ENCODE data around the gene METAP1D. TPM values are rescaled to one million over a fixed set of nuclear protein-coding genes. Genes with fewer than 3 reads are reported as not detected.

METAP1D gene
- total and polyA plus RNA-seq, 2 donors (not counting 3 experiments of a cell fraction or from before 2014, with no cell fraction given) = 4.2 to 8.1 TPM

DNA sequence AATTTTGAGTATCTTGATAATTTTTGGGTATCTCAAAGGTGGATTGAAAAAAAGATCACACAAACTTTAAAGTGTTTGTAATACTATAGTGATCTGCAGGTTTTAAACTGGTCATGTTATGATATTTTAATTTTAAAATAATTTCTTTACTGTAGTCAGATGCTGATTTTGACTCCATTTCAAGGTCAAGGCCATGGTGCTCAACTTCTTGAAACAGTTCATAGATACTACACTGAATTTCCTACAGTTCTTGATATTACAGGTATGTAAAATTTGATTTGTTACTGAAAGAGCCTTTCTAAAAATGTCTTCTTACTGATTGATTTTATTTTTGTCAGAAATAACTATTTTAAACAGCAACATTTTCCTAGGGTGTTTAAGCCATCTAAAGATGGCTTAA is 33.1 kb upstream of the METAP1D start:
- H3K27me3 ChIP-seq (ENCODE audit: control insufficient read depth in 2 of 2, insufficient read depth in 2 of 2, low read length in 2 of 2) = no peaks in the 10 kb centered on the region
- no peak overlapping the region for H2AFZ ChIP-seq (ENCODE audit: low read depth, low read length)
- H3K9me3 ChIP-seq (replicated peaks; ENCODE audit: control insufficient read depth, insufficient read depth, low read length) = no peaks in the 10 kb centered on the region
- H3K4me3 ChIP-seq (replicated peaks in 1 of 3; ENCODE audit: insufficient read depth in 1 of 3, low read depth in 1 of 3, low read length in 3 of 3) = no peak overlapping the region
- peaks cover 0 to 12% of the 10 kb centered on the region in 2 experiments for H3K36me3 ChIP-seq (ENCODE audit: control insufficient read depth in 2 of 2, extremely low read depth in 1 of 2, insufficient read depth in 2 of 2, low read length in 2 of 2)
- H3K4me2 ChIP-seq (ENCODE audit: insufficient read depth, low read length) = no peak overlapping the region
- H3K9ac ChIP-seq (replicated peaks; ENCODE audit: extremely low read depth, insufficient read depth, low read length) = no peak overlapping the region
- FAIRE-seq (no peak), DNase-seq (ENCODE audit: low read depth, low spot score) (no peak)
- no peaks in the 10 kb centered on the region for H3K4me1 ChIP-seq (ENCODE audit: control insufficient read depth, extremely low read depth, insufficient read depth, low read length)
- dilution Hi-C loops (cut with MboI; ENCODE audit: extremely low pct_ligation_motif_present, low sequenced_read_pairs) (no loop called here), intact Hi-C loops (cut with micrococcal nuclease) (no loop called here)
- H3K27ac ChIP-seq (ENCODE audit: insufficient read depth, low read depth, low read length) = no peak overlapping the region
- no peaks in the 10 kb centered on the region for H3K9me1 ChIP-seq (replicated peaks; ENCODE audit: control insufficient read depth, extremely low read depth, insufficient read depth, low read length)
- POLR2A ChIA-PET = no interaction called here
- no peaks in the 10 kb centered on the region for H4K20me1 ChIP-seq (replicated peaks; ENCODE audit: control insufficient read depth, extremely low read depth, insufficient read depth, low read length)
- TF ChIP-seq JUN (IDR thresholded peaks at IDR 0.05; ENCODE audit: borderline replicate concordance, insufficient read depth, insufficient read length, low read depth) = no peak
- CTCF ChIA-PET = no interaction called here
- peaks cover 1% of the 10 kb centered on the region for H3K79me2 ChIP-seq (ENCODE audit: control insufficient read depth, insufficient read depth, low read length)
- BruUV-seq (replicated peaks) = no TSS peak

DNA sequence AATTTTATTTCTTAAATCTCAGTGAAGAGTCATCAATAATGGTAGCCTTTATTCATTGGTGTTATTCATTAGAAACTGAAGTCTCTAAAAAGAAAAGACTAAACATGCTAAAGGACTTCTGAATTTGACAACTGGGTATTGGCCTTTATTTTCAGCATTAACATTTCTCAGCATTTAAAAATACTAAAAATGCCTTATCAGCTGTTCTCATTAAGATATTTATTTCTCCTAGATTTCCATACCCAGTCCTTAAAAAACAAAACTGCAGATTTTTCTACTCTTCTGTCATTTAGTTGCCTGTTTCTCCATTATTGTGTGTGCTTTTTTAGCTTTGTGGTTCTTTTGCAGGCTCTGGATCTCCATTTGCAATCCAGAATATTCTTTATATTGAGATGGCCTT is 31.2 kb upstream of the METAP1D start:
- no peak for DNase-seq (ENCODE audit: low read depth, low spot score)
- no TSS peak for BruUV-seq (replicated peaks)
- H4K20me1 ChIP-seq (replicated peaks; ENCODE audit: control insufficient read depth, extremely low read depth, insufficient read depth, low read length) = no peaks in the 10 kb centered on the region
- H3K4me3 ChIP-seq (replicated peaks in 1 of 3; ENCODE audit: insufficient read depth in 1 of 3, low read depth in 1 of 3, low read length in 3 of 3) = no peak overlapping the region
- H3K9me1 ChIP-seq (replicated peaks; ENCODE audit: control insufficient read depth, extremely low read depth, insufficient read depth, low read length) = no peaks in the 10 kb centered on the region
- no peak for FAIRE-seq
- dilution Hi-C loops (cut with MboI; ENCODE audit: extremely low pct_ligation_motif_present, low sequenced_read_pairs) = no loop called here
- CTCF ChIA-PET = no interaction called here
- intact Hi-C loops (cut with micrococcal nuclease) = no loop called here
- H3K79me2 ChIP-seq (ENCODE audit: control insufficient read depth, insufficient read depth, low read length) = peaks cover 1% of the 10 kb centered on the region
- no peaks in the 10 kb centered on the region for H3K27me3 ChIP-seq (ENCODE audit: control insufficient read depth in 2 of 2, insufficient read depth in 2 of 2, low read length in 2 of 2)
- H3K36me3 ChIP-seq (ENCODE audit: control insufficient read depth in 2 of 2, extremely low read depth in 1 of 2, insufficient read depth in 2 of 2, low read length in 2 of 2) = peaks cover 0 to 12% of the 10 kb centered on the region in 2 experiments
- no peak for TF ChIP-seq POLR2A (IDR thresholded peaks at IDR 0.05; ENCODE audit: low read depth, low read length)
- TF ChIP-seq CTCF (IDR thresholded peaks at IDR 0.05; ENCODE audit: extremely low read depth in 1 of 2, insufficient read depth in 1 of 2, low read depth in 1 of 2, low read length in 2 of 2) = no peak
- TF ChIP-seq MYC (IDR thresholded peaks at IDR 0.05; ENCODE audit: low read depth, low read length) = no peak
- TF ChIP-seq EZH2 (IDR thresholded peaks at IDR 0.05; ENCODE audit: borderline replicate concordance, low read depth, low read length, severe bottlenecking) = no peak
- no peak for TF ChIP-seq POLR2AphosphoS5 (IDR thresholded peaks at IDR 0.05; ENCODE audit: insufficient read depth, low read depth, low read length)
- no peak for TF ChIP-seq GATA2 (IDR thresholded peaks at IDR 0.05; ENCODE audit: insufficient read depth, insufficient read length, low read depth, low read length)
- TF ChIP-seq JUN (IDR thresholded peaks at IDR 0.05; ENCODE audit: borderline replicate concordance, insufficient read depth, insufficient read length, low read depth) = no peak
- TF ChIP-seq, protein P1, sequence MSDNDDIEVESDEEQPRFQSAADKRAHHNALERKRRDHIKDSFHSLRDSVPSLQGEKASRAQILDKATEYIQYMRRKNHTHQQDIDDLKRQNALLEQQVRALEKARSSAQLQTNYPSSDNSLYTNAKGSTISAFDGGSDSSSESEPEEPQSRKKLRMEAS (IDR thresholded peaks at IDR 0.05; ENCODE audit: insufficient read depth, insufficient read length) = no peak
- no peak for TF ChIP-seq FOS (IDR thresholded peaks at IDR 0.05; ENCODE audit: borderline replicate concordance, insufficient read depth, low read length)
- H3K9me3 ChIP-seq (replicated peaks; ENCODE audit: control insufficient read depth, insufficient read depth, low read length) = no peaks in the 10 kb centered on the region
- no peak overlapping the region for H3K4me2 ChIP-seq (ENCODE audit: insufficient read depth, low read length)
- H2AFZ ChIP-seq (ENCODE audit: low read depth, low read length) = no peak overlapping the region
- H3K9ac ChIP-seq (replicated peaks; ENCODE audit: extremely low read depth, insufficient read depth, low read length) = no peak overlapping the region
- H3K27ac ChIP-seq (ENCODE audit: insufficient read depth, low read depth, low read length) = no peak overlapping the region
- POLR2A ChIA-PET = no interaction called here
- peaks cover 8% of the 10 kb centered on the region for H3K4me1 ChIP-seq (ENCODE audit: control insufficient read depth, extremely low read depth, insufficient read depth, low read length)

Data from endothelial cell of umbilical vein (primary cell).